ENCODE results near the gene L3MBTL3.
"Not testable (repeated sequence)": the region's sequence is repeated elsewhere in the genome, so short reads cannot be mapped to it uniquely, and the experiment has no call there.

Gene L3MBTL3

DNA sequence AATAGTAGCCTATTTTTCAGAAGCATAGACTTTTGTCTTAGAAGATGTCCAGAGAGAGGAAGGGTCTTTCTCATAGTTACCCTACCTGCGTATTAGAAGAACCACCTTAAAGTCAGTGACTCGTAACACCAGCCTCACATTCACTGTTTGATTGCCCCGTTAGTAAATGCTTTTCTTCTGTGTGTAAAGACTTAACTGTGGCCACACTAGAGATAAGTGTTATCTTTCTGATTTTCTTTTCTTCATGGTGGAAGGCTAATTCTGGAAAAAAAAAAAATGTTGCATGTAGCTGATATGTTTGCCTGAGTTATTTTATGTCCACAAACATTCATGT lies 120.5 kb downstream of the L3MBTL3 start:
- DNase-seq (ENCODE audit: low spot score): no peak

DNA sequence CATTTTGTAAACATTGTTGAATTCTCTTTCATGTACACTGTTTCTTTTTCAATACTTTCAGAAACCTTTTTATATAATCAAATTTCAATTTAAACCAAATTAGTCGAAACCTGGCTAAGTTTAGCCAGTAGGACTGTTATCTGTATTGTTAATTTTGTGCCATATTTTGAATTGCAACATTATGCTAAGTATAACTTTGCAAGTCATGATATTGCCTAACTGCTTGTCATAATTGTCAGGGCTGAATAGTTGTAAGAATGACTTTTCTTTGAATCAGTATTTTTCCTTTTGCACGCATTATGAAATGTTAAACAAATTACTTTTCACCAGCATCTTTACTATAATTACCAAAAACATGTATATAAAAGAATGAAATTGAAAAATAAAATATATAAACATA lies 121.7 kb downstream of the L3MBTL3 start:
- DNase-seq (ENCODE audit: low spot score): no peak

DNA sequence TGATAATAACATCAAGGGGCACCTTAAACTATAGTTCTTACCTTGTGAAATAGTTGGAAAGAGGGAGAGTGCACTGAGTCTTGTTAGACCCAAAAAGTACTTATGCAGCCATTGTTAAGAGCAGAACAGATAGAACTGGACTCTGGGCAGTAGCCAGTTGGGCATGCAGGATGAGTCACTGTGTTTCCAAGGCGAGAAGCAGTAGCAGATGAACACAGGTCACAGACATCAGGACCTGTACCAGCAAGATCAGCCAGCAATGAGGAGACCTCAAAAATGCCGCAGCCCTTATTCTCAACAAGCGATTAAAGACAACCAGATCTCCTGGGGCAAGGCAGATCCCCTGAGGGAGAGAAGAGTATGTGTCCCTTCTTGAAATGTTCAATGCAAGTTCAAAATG lies 125.3 kb downstream of the L3MBTL3 start:
- no peak for DNase-seq (ENCODE audit: low spot score)

DNA sequence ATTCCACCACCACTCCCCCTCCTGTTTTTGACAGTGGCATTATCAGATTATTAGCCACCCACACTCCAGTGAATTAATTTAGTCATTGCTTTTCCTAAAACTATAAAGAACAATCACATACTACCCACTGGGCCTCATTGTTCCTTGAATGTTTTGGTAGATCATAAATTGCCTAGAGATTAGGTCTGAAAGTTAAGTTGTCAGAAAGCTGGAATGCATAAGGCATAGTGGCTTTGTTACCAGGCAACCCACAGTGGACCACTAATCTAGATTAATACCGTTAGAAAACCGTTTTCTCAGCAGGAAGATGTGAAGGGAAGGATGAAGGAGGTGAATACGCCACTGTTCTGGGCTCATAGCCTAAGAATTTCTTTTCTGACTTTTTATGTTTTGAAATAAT lies 128.7 kb downstream of the L3MBTL3 start:
- DNase-seq (ENCODE audit: low spot score): no peak

DNA sequence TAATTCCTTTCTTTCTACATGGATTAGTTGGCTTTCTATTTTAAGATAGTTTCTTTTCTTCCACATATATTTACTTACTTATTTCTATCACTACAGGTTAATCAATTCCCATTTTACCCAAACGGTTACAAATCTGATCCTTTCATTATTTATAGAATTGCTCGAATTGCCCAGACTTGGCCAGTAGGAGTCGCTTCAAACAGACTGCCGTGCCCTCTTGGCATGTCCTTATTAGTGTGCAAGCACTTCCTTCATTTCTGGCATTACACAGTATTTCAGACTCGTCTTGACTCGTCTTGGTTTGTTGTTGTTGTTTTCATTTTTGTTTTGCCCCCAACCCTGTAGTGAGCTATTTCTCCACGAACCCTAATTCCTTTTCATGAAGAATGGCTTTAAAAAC lies 129.8 kb downstream of the L3MBTL3 start:
- DNase-seq (ENCODE audit: low spot score): peak; percentile 33

DNA sequence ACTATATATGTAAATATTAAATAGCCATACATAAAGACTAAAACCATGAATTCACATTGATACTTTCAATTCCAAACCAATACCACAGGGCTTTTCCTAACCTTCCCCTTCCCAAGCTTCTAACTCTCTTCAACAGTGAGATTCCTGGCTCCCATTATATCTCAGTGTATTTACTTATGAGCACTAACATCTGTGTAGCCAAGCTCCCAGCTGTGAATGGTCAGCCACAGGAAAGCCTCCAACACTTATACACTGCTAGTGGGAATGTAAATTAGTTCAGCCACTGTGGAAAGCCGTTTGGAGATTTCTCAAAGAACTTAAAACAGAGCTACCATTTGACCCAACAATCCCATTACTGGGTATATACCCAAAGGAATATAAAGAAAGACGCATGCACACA lies 130.6 kb downstream of the L3MBTL3 start:
- not testable (repeated sequence) for DNase-seq (ENCODE audit: low spot score)

DNA sequence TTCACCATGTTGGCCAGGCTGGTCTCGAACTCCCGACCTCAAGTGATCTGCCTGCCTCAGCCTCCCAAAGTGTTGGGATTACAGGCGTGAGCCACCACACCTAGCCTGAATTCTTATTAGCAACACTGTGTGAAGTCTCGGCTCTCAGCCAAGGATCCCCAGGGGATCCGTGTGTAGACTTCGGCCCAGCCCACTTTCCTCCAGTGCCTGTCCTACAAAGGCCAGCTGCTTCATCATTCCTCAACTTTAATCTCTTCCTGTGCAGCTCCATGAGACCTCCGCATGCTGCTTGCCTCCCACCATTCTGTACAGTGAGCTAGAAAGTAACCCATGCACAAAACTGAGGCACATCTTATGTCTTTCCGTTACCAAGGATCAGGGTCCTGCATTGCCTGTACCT lies 132.5 kb downstream of the L3MBTL3 start:
- no peak for DNase-seq (ENCODE audit: low spot score)

DNA sequence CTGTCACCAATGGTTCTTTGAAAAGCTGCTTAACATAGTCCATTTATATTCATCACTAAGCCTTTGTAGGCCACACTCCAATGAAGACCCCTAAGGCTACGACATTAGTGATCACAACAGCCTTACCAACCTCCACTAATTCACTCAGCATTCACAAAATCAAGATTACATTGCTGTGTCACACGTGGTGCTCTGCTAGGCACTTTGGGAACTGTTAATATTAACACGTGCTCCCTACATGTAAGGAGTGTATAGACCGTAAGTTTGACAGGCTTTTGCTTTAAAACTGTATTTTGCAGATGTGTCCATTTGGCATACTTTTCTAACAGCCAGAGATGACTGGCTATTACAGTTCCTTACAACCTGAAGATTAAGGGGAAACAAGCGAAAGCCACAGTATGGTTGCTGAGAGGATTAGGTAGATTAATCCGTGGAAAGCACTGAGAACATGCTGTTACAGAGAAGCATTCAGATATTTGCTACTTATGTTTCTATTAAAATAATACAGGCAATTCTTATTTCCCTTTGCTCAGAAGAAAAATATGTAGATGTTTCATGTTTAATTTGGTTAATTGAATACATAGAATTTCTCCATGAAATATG lies 134.6 kb downstream of the L3MBTL3 start:
- DNase-seq (ENCODE audit: low spot score): no peak

DNA sequence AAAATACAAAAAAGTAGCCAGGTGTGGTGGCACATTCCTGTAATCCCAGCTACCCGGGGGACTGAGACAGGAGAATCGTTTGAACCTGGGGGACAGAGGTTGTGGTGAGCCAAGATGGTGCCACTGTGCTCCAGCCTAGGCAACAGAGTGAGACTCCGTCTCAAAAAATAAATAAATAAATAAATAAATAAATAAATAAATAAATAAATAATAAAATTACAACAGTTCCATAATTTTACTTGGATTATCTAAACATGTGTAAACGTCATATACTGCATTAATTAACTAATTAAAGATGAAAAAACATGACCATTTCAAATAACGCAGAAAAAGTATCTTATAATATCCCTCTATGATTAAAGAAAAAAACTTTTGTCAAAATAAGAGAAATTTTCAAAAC lies 138.5 kb downstream of the L3MBTL3 start:
- no peak for DNase-seq (ENCODE audit: low spot score)

DNA sequence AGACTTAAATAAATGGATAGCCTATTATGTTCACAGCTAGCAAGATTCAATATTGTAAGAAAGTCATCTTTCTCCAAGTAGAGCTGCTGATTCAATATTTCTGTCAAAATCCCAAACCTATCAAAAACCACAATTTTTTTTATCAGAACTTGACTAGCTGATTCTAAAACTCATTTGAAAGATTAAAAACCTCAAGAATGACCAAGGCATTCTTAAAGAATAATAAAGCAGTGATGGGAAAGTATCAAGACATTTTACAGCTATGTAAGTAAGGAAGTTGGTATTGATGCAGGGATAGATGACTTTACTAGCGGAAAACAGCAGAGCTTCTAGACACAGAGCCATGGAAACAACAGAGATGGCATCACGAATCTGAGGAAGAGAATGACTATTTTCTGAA lies 139.7 kb downstream of the L3MBTL3 start:
- DNase-seq (ENCODE audit: low spot score): no peak

DNA sequence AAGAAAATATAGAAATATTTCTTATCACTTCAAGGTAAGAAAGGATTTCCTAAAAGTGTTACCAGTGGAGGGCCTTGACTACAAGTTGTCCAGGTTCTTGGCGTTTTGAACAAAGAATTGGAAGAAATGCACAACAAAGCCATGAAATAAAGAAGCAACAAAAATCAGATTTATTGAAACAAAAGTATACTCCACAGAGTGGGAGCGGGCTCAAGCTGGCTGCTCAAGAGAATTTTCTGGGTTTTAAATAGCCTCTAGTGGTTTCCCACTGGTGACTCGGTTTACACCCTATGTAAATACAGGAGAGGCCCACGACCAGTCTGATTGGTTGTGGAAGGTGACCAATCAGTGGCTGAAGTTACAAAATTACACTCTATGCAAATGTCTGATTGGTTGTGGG lies 140.2 kb downstream of the L3MBTL3 start:
- no peak for DNase-seq (ENCODE audit: low spot score)

DNA sequence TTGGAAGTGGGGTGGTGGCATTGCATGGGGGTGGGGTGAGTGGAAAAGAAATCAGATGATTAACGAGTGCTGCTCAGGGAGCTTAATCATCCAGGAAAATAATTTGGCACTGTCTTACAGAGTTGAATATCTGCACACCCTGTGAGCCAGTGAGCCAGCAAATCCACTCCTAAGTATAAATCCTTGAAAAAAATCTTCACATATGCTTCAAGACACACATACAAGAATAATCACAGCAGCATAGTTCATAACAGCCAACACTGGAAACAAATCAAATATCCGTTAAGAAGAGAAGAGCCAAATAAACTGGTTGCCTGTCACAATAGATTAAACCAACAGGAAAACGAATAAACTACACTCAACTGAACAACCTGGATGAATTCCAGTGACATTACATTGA lies 141.6 kb downstream of the L3MBTL3 start:
- no peak for DNase-seq (ENCODE audit: low spot score)

DNA sequence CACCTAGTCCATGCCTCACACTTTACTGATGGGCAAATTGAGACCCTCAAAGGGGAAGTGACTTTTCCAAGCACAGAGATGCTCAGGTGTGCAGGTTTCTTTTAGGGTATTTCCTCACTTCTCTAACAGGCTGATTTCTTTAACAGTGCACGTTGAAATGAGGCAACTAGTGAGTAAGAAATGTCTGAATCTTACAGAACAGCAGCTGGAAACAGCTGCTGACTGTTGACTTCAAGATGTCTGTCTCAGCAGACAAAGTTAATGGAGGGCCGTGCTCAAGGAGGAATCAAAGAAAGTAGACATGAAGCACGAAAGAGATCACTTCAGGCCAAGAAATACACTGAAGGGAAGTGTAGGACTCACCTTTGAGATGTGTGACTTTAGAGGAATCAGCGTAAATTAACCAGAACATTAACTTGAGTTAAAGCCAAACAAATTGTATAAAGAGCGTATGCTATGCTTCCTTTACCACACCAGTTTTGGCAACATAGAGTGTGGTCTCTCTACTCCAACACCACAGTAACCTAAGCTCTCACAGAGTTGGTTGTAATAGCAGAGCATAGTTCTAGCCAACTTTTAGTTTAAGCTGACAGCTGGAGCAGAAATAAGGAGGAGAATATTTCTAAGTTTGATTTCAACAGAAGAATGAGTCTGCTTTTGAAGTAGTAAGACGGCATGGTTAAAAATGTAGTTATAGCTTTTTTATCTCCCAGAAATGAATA lies 143.5 kb downstream of the L3MBTL3 start:
- no peak for DNase-seq (ENCODE audit: low spot score)

DNA sequence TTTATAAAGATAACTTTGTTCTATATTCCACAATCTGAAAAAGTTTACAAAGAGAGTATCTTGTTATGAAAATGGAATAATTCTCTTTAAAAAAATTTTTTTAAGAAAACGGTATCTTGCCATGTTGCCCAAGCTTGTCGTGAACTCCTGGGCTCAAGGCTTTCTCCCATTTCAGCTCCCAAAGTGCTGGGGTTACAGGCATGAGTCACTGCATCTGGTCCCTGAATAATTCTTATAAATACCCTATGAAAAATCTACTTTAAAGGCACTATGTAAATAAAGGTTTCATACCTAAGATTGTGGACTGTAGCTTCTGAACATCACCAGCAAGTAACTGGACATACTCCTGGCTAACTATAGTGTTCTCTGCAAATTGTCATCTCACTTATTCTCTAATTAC lies 144.0 kb downstream of the L3MBTL3 start:
- no peak for DNase-seq (ENCODE audit: low spot score)

DNA sequence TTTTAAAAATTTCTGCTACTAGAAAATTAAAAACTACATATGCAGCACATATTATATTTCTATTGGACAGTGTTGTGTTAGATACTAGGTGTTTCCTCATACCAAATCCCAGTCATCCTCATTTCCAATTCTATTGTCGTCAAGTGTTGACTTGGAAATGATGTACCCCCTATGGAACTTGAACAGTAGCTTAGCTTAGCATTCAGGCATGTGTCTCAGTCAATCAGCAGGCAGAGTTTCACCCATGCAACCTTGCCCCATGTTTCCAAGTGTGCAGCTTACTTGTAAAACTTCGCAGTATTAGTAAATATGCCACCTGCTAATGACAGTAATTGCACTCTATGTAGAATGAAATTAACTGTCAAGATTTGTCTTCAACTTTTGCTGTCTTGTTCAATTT lies 144.9 kb downstream of the L3MBTL3 start:
- DNase-seq (ENCODE audit: low spot score): no peak

DNA sequence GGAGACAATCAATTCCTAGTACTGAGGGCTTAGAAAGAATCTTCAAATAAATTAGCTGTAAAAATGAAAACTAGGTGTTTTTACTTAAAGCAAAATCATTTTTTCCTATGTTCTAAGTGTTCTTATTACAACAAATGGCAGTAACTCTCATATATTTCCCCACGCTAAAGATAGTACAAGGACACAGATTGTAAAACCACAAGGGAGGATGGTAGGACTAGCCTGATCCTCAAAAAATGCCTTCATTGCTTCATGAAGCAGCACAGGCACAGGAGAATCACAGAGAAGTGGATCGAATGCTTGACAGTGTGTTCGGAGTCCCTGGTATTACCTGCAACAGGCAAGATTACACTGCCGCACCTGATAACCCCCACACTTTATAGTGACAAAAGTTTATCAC lies 145.9 kb downstream of the L3MBTL3 start:
- DNase-seq (ENCODE audit: low spot score): no peak

DNA sequence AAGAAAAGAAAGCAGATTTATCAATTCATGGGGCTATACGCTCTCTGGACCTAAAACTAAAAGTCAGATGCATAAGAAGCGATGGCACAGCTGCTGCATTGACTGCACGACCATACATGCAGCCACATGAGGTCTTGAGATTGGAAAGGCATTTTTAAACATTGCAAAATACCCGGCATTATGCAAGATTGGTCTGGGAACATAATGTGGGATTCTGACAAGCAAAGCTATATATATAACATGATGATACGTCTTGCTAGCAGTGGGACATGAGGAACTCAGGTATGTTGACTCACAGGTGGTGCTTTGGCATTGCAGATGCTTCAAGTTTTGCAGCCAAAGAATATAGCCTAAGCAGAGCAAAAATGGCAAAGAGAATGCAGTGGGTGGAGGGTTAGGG lies 149.3 kb downstream of the L3MBTL3 start:
- DNase-seq (ENCODE audit: low spot score): no peak

DNA sequence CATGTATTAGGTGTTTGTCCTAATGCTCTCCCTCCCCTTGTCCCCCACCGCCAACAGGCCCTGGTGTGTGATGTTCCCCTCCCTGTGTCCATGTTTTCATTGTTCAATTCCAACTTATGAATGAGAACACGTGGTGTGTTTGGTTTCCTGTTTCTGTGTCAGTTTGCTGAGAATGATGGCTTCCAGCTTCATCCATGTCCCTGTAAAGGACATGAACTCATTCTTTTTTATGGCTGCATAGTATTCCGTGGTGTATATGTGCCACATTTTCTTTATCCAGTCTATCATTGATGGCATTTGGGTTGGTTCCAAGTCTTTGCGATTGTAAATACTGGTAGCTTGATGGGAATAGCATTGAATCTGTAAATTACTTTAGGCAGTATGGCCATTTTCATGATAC lies 151.8 kb downstream of the L3MBTL3 start:
- not testable (repeated sequence) for DNase-seq (ENCODE audit: low spot score)

DNA sequence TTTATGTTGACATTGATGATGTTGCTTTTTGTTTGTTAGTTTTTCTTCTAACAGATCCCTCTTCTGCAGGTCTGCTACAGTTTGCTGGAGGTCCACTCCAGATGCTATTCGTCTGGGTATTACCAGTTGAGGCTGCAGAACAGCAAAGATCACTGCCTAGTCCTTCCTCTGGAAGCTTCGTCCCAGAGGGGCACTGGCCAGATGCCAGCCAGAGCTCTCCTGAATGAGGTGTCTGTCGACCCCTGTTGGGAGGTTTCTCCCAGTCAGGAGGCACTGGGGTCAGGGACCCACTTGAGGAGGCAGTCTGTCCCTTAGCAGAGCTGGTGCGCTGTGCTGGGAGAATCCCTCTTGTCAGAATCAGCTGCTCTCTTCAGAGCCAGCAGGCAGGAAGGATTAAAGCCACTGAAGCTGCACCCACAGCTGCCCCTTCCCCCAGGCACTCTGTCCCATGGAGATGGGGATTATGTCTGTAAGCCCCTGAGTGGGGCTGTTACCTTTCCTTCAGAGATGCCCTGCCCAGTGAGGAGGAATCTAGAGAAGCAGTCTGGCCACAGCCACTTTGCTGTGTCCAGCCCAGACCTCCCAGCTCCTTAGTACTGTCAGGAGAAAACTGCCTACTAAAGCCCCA lies 155.1 kb downstream of the L3MBTL3 start:
- not testable (repeated sequence) for DNase-seq (ENCODE audit: low spot score)

DNA sequence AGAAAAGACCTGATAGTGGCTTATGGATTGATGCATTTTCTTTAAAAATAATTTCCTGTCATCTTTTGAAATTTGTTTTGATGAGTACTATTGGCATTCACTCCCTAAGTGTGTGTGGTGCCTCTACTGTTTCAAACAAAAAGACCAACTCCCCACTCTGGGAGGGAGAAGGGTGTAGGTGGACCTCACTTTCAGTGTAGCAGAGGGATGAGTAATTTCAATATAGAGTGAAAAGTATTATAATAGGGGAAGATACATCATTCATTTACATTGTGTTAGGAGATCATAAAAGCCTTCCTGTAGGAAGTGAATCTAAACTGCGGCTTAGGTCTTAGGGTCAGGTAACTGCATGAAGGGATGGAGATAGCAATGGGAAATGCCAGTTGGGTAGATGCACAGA lies 158.0 kb downstream of the L3MBTL3 start:
- DNase-seq (ENCODE audit: low spot score): no peak

DNA sequence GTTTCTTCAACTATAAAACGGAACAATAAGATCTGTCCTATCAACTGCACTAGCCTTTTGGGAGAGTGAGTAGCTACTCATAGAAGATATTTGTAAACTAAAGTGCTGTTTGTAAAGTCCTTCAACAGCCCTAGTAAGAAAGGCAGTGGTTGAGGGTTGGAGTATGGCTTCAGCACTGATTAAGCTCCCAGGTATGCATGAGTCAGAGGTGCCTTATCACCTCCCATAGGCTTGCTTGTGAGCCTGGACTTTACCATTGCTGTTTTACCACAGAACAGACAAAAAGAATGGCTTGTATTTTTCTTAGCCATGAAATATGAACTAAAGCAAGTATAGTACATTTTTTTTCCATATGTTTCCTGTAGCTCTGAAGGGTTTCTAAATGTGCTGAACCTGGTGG lies 160.3 kb downstream of the L3MBTL3 start:
- no peak for DNase-seq (ENCODE audit: low spot score)

DNA sequence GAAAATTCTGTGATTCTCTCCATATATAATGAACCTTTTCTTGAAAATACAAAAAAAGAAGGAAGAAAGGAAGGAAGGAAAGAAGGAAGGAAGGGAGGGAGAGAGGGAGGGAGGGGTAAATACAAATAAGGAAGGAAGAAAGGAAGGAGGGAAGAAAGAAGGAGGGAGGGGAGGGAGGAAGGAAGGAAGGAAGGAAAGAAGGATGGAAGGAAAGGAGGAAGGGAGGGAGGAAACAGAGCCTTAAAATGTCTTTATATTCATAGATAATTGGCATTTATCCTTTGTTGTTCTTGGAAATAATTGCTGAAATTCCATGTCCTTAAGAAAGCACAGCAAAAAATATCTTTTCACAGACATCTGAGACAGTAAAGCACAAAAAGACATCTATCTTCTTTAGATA lies 164.1 kb downstream of the L3MBTL3 start:
- no peak for DNase-seq (ENCODE audit: low spot score)

DNA sequence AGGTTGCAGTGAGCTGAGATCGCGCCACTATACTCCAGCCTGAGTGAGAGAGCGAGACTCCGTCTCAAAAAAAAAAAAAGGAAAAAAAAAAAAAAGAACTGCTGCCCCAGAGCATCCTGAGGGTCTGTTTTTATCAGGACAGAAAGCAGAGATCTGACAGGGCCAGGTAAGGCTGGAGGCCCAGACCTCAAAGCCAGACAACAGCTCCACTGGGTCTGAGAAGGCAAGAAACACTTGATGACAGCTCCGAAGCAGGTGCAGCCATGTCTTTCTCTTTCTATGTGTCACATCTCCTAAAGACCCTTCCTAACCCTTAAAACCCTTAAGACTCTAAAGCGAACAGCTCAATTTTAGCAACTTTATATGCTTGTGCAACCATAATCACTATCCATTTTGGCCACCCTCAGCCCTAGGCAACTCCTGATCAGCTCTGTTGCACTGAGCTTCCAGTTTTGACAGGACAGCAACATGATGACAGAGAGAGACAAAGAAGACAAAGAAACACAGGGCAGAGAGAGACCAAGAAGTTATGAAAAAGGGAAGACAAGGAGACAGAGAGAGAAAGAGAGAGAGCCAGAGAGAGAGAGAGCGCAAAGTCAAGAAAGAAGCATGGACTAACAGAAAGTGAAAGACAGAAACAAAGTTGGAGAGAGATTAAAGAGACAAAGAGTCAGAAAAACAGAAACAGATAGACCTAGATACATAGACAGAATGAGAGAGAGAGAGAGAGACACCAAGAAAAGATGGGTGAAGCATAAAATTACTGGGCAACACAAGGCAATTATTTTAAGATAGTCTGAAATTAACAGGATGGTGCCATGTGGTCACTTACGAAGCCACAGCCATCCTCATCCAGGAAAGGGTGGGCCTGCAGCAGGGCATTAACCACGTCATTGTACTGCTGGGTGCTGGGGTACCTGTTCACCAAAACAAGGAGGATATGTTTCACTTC lies 165.2 kb downstream of the L3MBTL3 start:
- DNase-seq (ENCODE audit: low spot score): no peak
